Measurements from ENCODE around the gene VAMP8. TPM values are rescaled to one million over a fixed set of nuclear protein-coding genes. Genes with fewer than 3 reads are reported as not detected.
"Not testable (repeated sequence)": the region's sequence is repeated elsewhere in the genome, so short reads cannot be mapped to it uniquely, and the experiment has no call there.

The VAMP8 gene
- total RNA-seq, 4 donors from 2014 or later = 23.3 to 48.7 (median 46.1) TPM

- ATAC-seq (ENCODE audit: low FRiP score) (no peak), DNase-seq (ENCODE audit: low spot score) (no peak)
- no peak for TF ChIP-seq CTCF (IDR thresholded peaks at IDR 0.05)
Observed at GRCh38 chr2:85598594-85599340, 21.4 kb downstream of the VAMP8 start.

GRCh38 chr2:85599468-85600234, 22.3 kb downstream of the VAMP8 start:
- TF ChIP-seq CTCF (IDR thresholded peaks at IDR 0.05) = no peak
- ATAC-seq (ENCODE audit: low FRiP score) = no peak
- no peak for DNase-seq (ENCODE audit: low spot score)

DNA sequence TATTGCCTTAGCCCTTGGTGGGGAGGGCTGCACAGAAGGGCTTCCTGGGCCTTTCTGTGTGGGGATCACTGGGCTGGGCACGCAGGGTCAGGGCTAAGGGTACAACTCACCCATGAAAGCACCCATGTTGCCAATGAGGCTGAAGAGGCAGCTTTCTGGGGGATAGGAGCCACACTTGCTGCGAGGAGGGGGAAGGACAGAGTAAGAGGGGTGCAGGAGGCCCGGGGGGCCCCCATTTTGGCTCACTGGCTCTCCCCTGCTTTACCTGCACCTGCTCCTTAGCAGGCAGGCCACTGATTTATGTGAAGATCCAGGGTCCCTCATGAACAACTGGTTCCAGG, 22.8 kb downstream of the VAMP8 start:
- no peak for TF ChIP-seq CTCF (IDR thresholded peaks at IDR 0.05)
- ATAC-seq (ENCODE audit: low FRiP score) (no peak), DNase-seq (ENCODE audit: low spot score) (no peak)

DNA sequence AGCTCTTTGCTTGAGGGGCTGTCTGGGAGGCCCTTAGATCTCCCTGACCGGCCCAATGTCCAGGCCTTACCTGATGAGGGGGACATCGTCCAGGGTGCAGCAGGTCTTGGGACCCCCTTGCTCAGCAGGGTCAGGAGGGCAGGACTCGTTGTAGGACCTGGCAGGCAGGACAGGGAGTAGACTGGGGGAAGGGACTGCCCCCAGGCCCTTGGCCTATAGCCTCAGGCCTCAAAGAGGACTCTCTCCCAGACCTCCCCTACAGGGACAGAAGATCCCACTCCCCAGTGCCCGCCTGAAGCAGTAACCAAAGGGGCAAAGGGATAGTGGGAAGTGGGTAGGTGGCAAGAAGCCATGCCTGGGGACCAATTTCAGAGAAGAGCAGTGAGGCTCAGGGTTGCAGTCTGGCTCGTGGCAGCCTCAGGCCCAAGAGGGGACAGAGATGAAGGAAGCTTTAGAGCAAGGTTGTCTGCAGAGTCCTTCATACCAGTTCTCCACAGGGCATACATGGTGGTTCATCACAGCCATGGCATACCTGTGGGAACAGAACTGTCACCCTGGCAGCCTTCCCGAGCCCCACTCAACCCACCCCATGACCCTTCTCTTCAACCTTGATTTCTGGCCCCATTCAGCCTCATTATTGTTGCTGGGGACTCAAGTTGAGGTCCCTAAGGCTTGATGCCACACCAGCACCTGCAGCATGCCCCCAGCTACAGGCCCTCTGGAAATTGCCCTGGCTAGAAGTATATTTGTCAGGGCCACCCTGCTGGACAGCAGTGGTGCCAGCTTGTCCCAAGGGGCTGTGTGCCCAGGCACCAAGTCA, 23.8 kb downstream of the VAMP8 start:
- no peak for TF ChIP-seq CTCF (IDR thresholded peaks at IDR 0.05)
- ATAC-seq (ENCODE audit: low FRiP score) (no peak), DNase-seq (ENCODE audit: low spot score) (no peak)

DNA sequence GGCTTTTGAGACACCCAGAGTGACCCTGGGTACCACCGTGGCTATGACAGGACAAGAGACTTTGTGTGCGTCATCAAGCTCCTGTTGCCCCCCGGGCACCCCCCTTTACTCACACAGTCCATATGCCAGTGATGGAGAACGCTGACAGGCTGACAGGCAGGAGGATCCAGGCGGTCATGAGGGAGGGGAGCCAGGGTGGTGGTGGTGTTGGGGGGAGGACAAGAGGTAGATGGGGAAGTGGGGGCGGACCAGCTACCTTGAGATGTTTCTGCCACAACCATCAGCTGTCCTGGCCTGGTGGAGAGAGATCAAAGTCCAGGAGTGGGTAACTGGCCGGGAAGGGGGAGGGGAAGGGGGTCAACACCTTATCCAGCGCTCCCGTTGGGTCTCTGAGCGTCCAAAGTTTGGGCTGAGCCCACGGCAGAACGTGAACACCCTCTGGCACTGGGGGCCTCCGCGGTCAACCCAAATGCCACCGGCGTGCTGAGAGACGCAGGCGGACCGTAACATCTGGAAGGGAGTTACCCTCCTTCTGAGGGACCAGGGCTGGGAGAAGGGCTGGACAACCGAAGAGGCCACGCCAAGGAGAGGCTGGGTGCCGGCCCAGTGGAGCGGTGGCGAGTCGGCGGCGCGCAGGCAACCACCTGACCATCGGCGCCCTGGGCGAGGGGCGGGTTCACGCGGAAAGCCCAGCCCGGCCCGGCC, 24.5 kb downstream of the VAMP8 start:
- ATAC-seq (ENCODE audit: low FRiP score) = peak; percentile 73
- TF ChIP-seq CTCF (IDR thresholded peaks at IDR 0.05) = no peak
- DNase-seq (ENCODE audit: low spot score) = no peak

DNA sequence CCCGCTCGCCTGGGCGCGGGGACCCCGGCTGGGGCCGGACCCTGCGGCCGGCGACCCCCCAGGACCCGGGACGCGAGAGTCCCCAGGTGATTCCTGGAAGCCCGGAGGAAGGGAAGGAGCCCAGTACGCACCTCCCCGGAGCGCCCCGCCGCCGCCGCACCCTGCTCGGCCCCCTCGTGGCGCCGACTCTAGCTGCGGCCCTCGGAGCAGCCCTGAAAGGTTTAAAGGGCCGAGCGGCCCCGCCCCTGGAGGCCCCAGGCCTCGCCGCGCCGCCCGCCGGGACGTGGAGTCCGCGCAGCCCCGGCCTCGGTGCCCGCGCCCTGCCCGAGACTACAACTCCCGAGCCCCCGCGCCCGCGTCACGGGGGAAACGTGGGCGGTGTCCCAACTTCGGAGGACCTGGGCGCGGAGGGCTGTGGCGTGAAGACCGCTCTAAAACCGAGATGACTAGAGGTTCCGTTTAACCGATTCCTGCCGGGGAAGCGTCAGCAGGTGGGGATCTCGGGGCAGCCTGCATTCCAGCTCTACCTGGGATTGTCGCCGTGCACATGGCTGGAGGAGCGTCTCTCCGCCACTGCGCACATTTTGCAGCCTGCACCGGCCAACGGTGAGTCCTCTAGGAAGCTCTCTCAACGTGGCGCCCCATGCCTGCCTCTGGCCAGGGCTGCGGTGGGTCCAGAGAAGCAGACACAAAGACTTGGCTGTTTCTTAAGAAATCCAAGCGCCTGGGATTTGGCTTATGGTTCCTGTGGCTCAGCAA, 25.3 kb downstream of the VAMP8 start, which contains the start of gene TMEM150A:
Gene TMEM150A (minus strand): TSS at position 223 of the 759 bp plus-strand sequence. CDS start 750 bp downstream, outside the sequence.
- peak; percentile 78 for DNase-seq (ENCODE audit: low spot score)
- peak; percentile 98 for ATAC-seq (ENCODE audit: low FRiP score)
- TF ChIP-seq CTCF (IDR thresholded peaks at IDR 0.05) = no peak

- DNase-seq (ENCODE audit: low spot score); ATAC-seq (ENCODE audit: low FRiP score): not testable (repeated sequence)
Observed at GRCh38 chr2:85604133-85604444, 26.7 kb downstream of the VAMP8 start.

All from omental fat pad (tissue), 4 donors.